Left lung (tissue), 10 donors: ENCODE data around the gene ARMC6. TPM values are rescaled to one million over a fixed set of nuclear protein-coding genes. Genes with fewer than 3 reads are reported as not detected.
A peak's percentile ranks its signal among the peaks of the same experiment; 100 is the strongest.

Source experiments
- ATAC-seq: fragments of 200-7000 bp; cut with Tn5 transposase; one replicate; pipeline ENCODE4 v1.9.1; 2020; ENCODE audit warnings: moderate library complexity
- DNase-seq, 4 donors: peaks; one replicate each; pipeline ENCODE4 v3.0.0-alpha.2; 2013 to 2020
- H3K27ac ChIP-seq, 2 donors: fragments of 200-600 bp; sonication (generic) in 1 of 2; one replicate each; pipeline versions ENCODE4 v1.5.0 to v1.8.0; 2020 to 2021
- H3K27me3 ChIP-seq, 2 donors: fragments of 200-600 bp; sonication (generic) in 1 of 2; one replicate each; pipeline versions ENCODE4 v1.5.0 to v1.8.0; 2020 to 2021
- H3K36me3 ChIP-seq, 2 donors: fragments of 200-600 bp; sonication (generic) in 1 of 2; one replicate each; pipeline versions ENCODE4 v1.5.0 to v1.8.0; 2020 to 2021
- H3K4me1 ChIP-seq, 2 donors: fragments of 200-600 bp; one replicate each; pipeline ENCODE4 v1.8.0; 2021
- H3K4me3 ChIP-seq, 2 donors: fragments of 200-600 bp; sonication (generic) in 1 of 2; one replicate each; pipeline versions ENCODE4 v1.5.0 to v1.8.0; 2020 to 2021; ENCODE audit warnings: mild to moderate bottlenecking in 1 of 2
- H3K9me3 ChIP-seq, 2 donors: fragments of 200-600 bp; sonication (generic) in 1 of 2; one replicate each; pipeline versions ENCODE4 v1.5.0 to v1.8.0; 2020 to 2021
- intact Hi-C, 2 donors: fragments of 100-400 bp; cut with DNase I; formaldehyde crosslinking; loops; one replicate each; pipeline versions ENCODE4 v1.11.2 to v1.14.2; 2022
- polyA plus RNA-seq, 6 donors: library from polyadenylated mRNA; unstranded; fragments of 120-200 nt; gene quantifications; one replicate each; pipeline ENCODE4 v1.2.1, GENCODE V29; 2013; ENCODE audit not compliant: insufficient read length in 6 of 6
- total RNA-seq, 2 donors: library from RNA; stranded (reverse); fragmentation: NEBNext Ultra II Directional; extraction: Animal tissue kit (Norgen Biotek cat#: 25700); gene quantifications; one replicate each; pipeline ENCODE4 v1.2.1, GENCODE V29; 2021
- TF ChIP-seq, protein P1 (sequence below), 2 donors: fragments of 200-600 bp; sonication (generic) in 1 of 2; IDR thresholded peaks; one replicate each; pipeline versions ENCODE4 v1.5.0 to v1.8.0; 2021; ENCODE audit warnings: antibody characterized with exemption in 2 of 2
- donor health status: DM: no; HTN: yes; CAD: no.
- donor health status: DM: no; HTN: no; CAD: no.

The ARMC6 gene
- total and polyA plus RNA-seq, 8 donors = 23.7 to 37.9 (median 34.0) TPM

DNA sequence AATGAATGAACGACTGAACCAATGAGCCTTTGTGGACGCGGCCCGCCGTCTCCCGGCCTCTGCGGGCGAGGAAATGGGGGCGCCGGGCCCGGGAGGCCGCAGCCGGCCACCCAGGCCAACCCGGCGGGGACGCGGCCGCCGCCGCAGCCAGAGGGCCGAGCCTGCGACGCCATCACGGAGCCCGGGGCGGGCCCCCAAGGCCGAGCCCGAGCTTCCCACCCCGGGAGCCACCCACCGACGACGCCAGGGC is 302 bp upstream of the ARMC6 start:
- Histone ChIP-seq H3K4me1 (peaks cover 14 to 32% of the 10 kb centered on the region in 2 donors), H3K27me3 (no peaks in the 10 kb centered on the region), H3K9me3 (no peaks in the 10 kb centered on the region), H3K4me3 (peak overlapping the region; percentile 86 to 94), H3K36me3 (peaks cover 0 to 36% of the 10 kb centered on the region in 2 donors), H3K27ac (peak overlapping the region; percentile 97)
- ATAC-seq (peak; percentile 22), DNase-seq (no peak)
- TF ChIP-seq, protein P1, sequence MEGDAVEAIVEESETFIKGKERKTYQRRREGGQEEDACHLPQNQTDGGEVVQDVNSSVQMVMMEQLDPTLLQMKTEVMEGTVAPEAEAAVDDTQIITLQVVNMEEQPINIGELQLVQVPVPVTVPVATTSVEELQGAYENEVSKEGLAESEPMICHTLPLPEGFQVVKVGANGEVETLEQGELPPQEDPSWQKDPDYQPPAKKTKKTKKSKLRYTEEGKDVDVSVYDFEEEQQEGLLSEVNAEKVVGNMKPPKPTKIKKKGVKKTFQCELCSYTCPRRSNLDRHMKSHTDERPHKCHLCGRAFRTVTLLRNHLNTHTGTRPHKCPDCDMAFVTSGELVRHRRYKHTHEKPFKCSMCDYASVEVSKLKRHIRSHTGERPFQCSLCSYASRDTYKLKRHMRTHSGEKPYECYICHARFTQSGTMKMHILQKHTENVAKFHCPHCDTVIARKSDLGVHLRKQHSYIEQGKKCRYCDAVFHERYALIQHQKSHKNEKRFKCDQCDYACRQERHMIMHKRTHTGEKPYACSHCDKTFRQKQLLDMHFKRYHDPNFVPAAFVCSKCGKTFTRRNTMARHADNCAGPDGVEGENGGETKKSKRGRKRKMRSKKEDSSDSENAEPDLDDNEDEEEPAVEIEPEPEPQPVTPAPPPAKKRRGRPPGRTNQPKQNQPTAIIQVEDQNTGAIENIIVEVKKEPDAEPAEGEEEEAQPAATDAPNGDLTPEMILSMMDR (IDR thresholded peaks at IDR 0.05) = no peak
- intact Hi-C loops = no loop called here

DNA sequence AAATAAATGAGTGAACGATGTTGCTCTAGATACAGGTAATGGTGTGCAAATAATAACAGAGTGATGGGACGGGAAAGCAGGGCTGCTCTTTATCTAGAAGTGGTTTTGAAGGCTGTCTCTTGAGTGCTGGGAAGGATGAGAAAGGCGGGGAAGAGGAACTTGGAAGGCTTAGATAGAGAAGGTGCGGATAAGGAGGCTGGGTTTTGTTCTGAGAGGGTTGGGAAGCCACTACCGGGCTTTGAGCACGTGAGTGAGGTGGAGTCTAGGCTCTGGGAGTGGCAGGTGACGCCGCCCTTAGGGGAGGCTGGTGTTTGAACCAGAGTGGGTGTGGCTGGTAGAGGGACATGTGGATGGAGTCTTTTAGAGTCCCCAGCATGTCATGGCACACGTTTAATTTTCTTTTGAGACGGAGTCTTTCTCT is 811 bp downstream of the ARMC6 start:
- Histone ChIP-seq H3K9me3 (no peaks in the 10 kb centered on the region), H3K27ac (peak overlapping the region; percentile 97), H3K4me1 (peaks cover 14 to 32% of the 10 kb centered on the region in 2 donors), H3K36me3 (peaks cover 0 to 28% of the 10 kb centered on the region in 2 donors), H3K27me3 (no peaks in the 10 kb centered on the region), H3K4me3 (peak overlapping the region; percentile 86 to 94)
- DNase-seq (peak in 3 of 4 donors; percentile 18 to 87 (median 76)), ATAC-seq (peak; percentile 69)
- TF ChIP-seq, protein P1 (IDR thresholded peaks at IDR 0.05) = no peak
- intact Hi-C loops = no loop called here

DNA sequence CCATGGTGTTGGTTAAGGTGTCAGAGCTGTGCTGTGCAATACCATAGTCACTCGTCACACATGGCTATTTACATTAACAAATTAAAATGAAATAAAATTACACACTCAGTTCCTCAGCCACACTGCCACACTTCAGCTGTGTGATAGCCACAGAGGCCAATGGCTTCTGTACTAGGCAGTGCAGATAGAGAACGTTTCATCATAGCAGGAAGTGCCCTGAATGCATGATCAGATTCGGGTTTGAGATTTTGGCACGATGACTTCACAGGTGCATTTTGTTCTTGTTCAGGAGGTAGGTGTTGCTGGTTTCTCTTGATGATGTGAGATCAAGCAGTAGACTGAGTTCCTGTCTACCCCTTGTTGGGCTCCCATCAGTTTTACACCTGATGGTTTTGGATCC is 6.5 kb downstream of the ARMC6 start:
- no peak for ATAC-seq
- Histone ChIP-seq H3K4me1 (peaks cover 0 to 19% of the 10 kb centered on the region in 2 donors), H3K36me3 (peaks cover 0 to 34% of the 10 kb centered on the region in 2 donors), H3K27ac (peak overlapping the region in 1 of 2 donors; percentile 55), H3K27me3 (no peaks in the 10 kb centered on the region), H3K4me3 (no peak overlapping the region), H3K9me3 (no peaks in the 10 kb centered on the region)
- TF ChIP-seq, protein P1 (IDR thresholded peaks at IDR 0.05) = no peak
- intact Hi-C loops = no loop called here
- DNase-seq = no peak

DNA sequence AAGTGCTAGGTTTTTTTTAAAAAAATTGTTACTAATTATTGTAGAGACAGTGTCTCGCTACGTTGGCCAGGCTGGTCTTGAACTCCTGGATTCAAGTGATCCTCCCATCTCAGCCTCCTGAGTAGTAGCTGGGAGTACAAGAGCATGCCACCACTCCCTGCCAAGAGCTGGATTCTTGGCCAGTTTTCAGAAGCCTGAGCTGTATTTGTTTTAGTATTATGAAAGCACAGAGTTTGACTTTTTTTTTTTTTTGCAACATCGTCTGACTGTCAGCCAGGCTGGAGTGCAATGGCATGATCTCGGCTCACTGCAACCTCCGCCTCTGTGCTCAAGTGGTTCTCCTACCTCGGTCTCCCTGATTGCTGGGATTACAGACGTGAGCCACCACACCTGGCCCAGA is 7.0 kb downstream of the ARMC6 start:
- no peak overlapping the region for H3K4me3 ChIP-seq
- intact Hi-C loops = no loop called here
- no peaks in the 10 kb centered on the region for H3K27me3 ChIP-seq
- ATAC-seq (peak; percentile 86), DNase-seq (peak; percentile 29 to 84 (median 62))
- TF ChIP-seq, protein P1 (IDR thresholded peaks at IDR 0.05) = no peak
- H3K27ac ChIP-seq = peak overlapping the region; percentile 55 to 60
- H3K4me1 ChIP-seq = peaks cover 0 to 14% of the 10 kb centered on the region in 2 donors
- H3K9me3 ChIP-seq = no peaks in the 10 kb centered on the region
- H3K36me3 ChIP-seq = peaks cover 0 to 39% of the 10 kb centered on the region in 2 donors

DNA sequence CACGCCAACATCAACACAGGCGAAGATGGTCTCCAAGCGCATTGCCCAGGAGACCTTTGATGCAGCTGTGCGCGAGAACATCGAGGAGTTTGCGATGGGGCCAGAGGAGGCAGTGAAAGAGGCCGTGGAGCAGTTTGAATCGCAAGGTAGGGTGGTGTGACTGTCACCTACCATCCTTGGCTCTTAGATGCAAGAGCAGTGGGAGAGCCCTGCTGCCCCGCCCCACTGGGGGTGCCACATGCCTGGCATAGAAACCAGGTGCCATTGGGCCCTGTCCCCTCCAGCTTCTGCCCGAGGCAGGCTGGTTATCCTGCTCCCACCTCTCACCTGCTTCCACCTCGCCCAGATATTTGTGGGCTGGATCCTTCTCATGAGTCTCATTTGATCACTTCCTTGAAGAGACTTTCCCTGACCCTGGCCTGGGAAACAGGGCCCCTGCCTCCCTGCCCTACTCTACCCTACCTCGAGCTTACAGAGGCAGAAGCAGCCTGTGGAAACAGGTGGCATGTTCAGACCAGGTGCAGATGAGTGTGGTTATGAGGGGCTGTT is 9.4 kb downstream of the ARMC6 start:
- no peak for DNase-seq
- H3K27ac ChIP-seq = no peak overlapping the region
- H3K4me3 ChIP-seq = no peak overlapping the region
- intact Hi-C loops = no loop called here
- no peak for ATAC-seq
- no peaks in the 10 kb centered on the region for H3K9me3 ChIP-seq
- H3K4me1 ChIP-seq = peaks cover 0 to 13% of the 10 kb centered on the region in 2 donors
- peaks cover 0 to 59% of the 10 kb centered on the region in 2 donors for H3K36me3 ChIP-seq
- no peaks in the 10 kb centered on the region for H3K27me3 ChIP-seq
- TF ChIP-seq, protein P1 (IDR thresholded peaks at IDR 0.05) = no peak
